HG03575 (cell line): ENCODE data around the gene ANKS4B.
"Not testable (repeated sequence)": the region's sequence is repeated elsewhere in the genome, so short reads cannot be mapped to it uniquely, and the experiment has no call there.

ENCODE experiments used
- ATAC-seq: cut with Tn5 transposase; IDR thresholded peaks from one replicate; pipeline ENCODE4 v1.9.1; 2021; ENCODE audit not compliant: unreplicated experiment, insufficient number of reproducible peaks, low FRiP score; ENCODE audit errors: extremely low read depth

Gene ANKS4B

GRCh38 chr16:21277927-21278706, 44.6 kb downstream of the ANKS4B start, which contains the start of gene CRYM:
Gene CRYM, minus strand, starts transcription at chr16:21278290. Its CDS starts 39 bp downstream, at chr16:21278251.
- ATAC-seq = no peak

GRCh38 chr16:21279501-21279900, 46.0 kb downstream of the ANKS4B start:
- ATAC-seq = no peak

- ATAC-seq = no peak
These were observed 48.3 kb downstream of the ANKS4B start for GRCh38 chr16:21281698-21282389.

GRCh38 chr16:21283521-21284289, 50.2 kb downstream of the ANKS4B start:
- ATAC-seq = no peak

GRCh38 chr16:21284414-21284813, 50.9 kb downstream of the ANKS4B start:
- ATAC-seq = no peak

- ATAC-seq = no peak
These were observed 51.8 kb downstream of the ANKS4B start for GRCh38 chr16:21285314-21285713.

GRCh38 chr16:21289789-21290188, 56.3 kb downstream of the ANKS4B start:
- ATAC-seq = not testable (repeated sequence)

GRCh38 chr16:21300309-21301167, 67.0 kb downstream of the ANKS4B start:
- no peak for ATAC-seq

GRCh38 chr16:21301168-21301894, 67.8 kb downstream of the ANKS4B start:
- ATAC-seq = peak; percentile 32

GRCh38 chr16:21301895-21302291, 68.4 kb downstream of the ANKS4B start:
- no peak for ATAC-seq

- no peak for ATAC-seq
These were observed 69.0 kb downstream of the ANKS4B start for GRCh38 chr16:21302454-21302853.

GRCh38 chr16:21302898-21303528, 69.5 kb downstream of the ANKS4B start:
- ATAC-seq = no peak
